Neural progenitor cell (in vitro differentiated cells): ENCODE data around the gene TMEM121.

Experiments used
- EZH2 ChIP-seq: fragments of 200-600 bp; sonication (generic); IDR thresholded peaks from 2 replicates; pipeline ENCODE4 v1.6.1; 2017; ENCODE audit warnings: antibody characterized with exemption, mild to moderate bottlenecking, moderate library complexity
- EZH2phosphoT487 ChIP-seq: fragments of 200-600 bp; sonication (generic); IDR thresholded peaks from 2 replicates; pipeline ENCODE4 v1.6.1; 2017; ENCODE audit warnings: antibody characterized with exemption
- TF ChIP-seq, protein P1 (sequence below): fragments of 200-600 bp; sonication (generic); IDR thresholded peaks from 2 replicates; pipeline ENCODE4 v1.5.1; 2017; ENCODE audit warnings: antibody characterized with exemption, mild to moderate bottlenecking

GRCh38 chr14:105492971-105493871, 33.2 kb upstream of the TMEM121 start:
- TF ChIP-seq, protein P1, sequence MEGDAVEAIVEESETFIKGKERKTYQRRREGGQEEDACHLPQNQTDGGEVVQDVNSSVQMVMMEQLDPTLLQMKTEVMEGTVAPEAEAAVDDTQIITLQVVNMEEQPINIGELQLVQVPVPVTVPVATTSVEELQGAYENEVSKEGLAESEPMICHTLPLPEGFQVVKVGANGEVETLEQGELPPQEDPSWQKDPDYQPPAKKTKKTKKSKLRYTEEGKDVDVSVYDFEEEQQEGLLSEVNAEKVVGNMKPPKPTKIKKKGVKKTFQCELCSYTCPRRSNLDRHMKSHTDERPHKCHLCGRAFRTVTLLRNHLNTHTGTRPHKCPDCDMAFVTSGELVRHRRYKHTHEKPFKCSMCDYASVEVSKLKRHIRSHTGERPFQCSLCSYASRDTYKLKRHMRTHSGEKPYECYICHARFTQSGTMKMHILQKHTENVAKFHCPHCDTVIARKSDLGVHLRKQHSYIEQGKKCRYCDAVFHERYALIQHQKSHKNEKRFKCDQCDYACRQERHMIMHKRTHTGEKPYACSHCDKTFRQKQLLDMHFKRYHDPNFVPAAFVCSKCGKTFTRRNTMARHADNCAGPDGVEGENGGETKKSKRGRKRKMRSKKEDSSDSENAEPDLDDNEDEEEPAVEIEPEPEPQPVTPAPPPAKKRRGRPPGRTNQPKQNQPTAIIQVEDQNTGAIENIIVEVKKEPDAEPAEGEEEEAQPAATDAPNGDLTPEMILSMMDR, result no peak
- TF ChIP-seq EZH2 (no peak), EZH2phosphoT487 (no peak)
